Neural cell (in vitro differentiated cells): Measurements from ENCODE around the gene ETF1. TPM values are rescaled to one million over a fixed set of nuclear protein-coding genes. Genes with fewer than 3 reads are reported as not detected.

Source experiments
- H2AFZ ChIP-seq: fragments of 200-600, 300-800 bp; sonication (generic), shearing (Covaris generic); 2 replicates; pipeline ENCODE4 v1.6.0; 2014; ENCODE audit warnings: low read depth, mild to moderate bottlenecking, antibody characterized with exemption, low read length, moderate library complexity
- H3F3A ChIP-seq: fragments of 200-600 bp; shearing (Covaris generic); 2 replicates; pipeline ENCODE4 v1.6.1; 2016; ENCODE audit warnings: mild to moderate bottlenecking, moderate library complexity, mixed read lengths, antibody characterized with exemption, low read length; ENCODE audit not compliant: insufficient read depth, poor library complexity, severe bottlenecking
- H3K27ac ChIP-seq: fragments of 200-600, 300-800 bp; sonication (generic), shearing (Covaris generic); 2 replicates; pipeline ENCODE4 v1.5.1; 2014; ENCODE audit warnings: mild to moderate bottlenecking, low read length, moderate library complexity
- H3K27me3 ChIP-seq: fragments of 300-800, 200-600 bp; sonication (generic), shearing (Covaris generic); 2 replicates; pipeline ENCODE4 v1.6.0; 2014; ENCODE audit warnings: mild to moderate bottlenecking, low read depth, low read length, moderate library complexity; ENCODE audit not compliant: insufficient read depth
- H3K36me3 ChIP-seq: fragments of 300-800, 200-600 bp; sonication (generic), shearing (Covaris generic); 2 replicates; pipeline ENCODE4 v1.5.1; 2014; ENCODE audit warnings: mild to moderate bottlenecking, antibody characterized with exemption, low read length, moderate library complexity; ENCODE audit not compliant: insufficient read depth
- H3K4me2 ChIP-seq: fragments of 300-800, 200-600 bp; sonication (generic), shearing (Covaris generic); 2 replicates; pipeline ENCODE4 v1.6.0; 2014; ENCODE audit warnings: mild to moderate bottlenecking, low read length
- H3K4me3 ChIP-seq: fragments of 300-800, 200-600 bp; sonication (generic), shearing (Covaris generic); 2 replicates; pipeline ENCODE4 v1.5.1; 2014; ENCODE audit warnings: mild to moderate bottlenecking, low read length, moderate library complexity
- H3K79me2 ChIP-seq: fragments of 200-600 bp; shearing (Covaris generic); replicated peaks from 2 replicates; pipeline ENCODE4 v1.6.0; 2014; ENCODE audit warnings: mild to moderate bottlenecking, low read length, moderate library complexity; ENCODE audit not compliant: insufficient read depth
- H3K9ac ChIP-seq: fragments of 300-800, 200-600 bp; sonication (generic), shearing (Covaris generic); 2 replicates; pipeline ENCODE4 v1.6.1; 2016; ENCODE audit warnings: mild to moderate bottlenecking, low read length, mixed read lengths
- H3K9me2 ChIP-seq: fragments of 200-600 bp; shearing (Covaris generic); 2 replicates; pipeline ENCODE4 v1.6.1; 2016; ENCODE audit warnings: mild to moderate bottlenecking, low read length, mixed read lengths; ENCODE audit not compliant: insufficient read depth
- H3K9me3 ChIP-seq: fragments of 200-600, 300-800 bp; sonication (generic), shearing (Covaris generic); 2 replicates; pipeline ENCODE4 v1.6.1; 2016; ENCODE audit warnings: mild to moderate bottlenecking, mixed run types, low read length, moderate library complexity, mixed read lengths
- H4K20me1 ChIP-seq: fragments of 200-600 bp; shearing (Covaris generic); 2 replicates; pipeline ENCODE4 v1.6.1; 2016; ENCODE audit warnings: mild to moderate bottlenecking, mixed run types; ENCODE audit not compliant: insufficient read depth
- CTCF ChIP-seq: fragments of 450-650 bp; IDR thresholded peaks from 2 replicates; pipeline ENCODE4 v1.5.1; 2014; ENCODE audit warnings: antibody characterized with exemption, mild to moderate bottlenecking, moderate library complexity; ENCODE audit not compliant: poor library complexity, severe bottlenecking
- EP300 ChIP-seq: fragments of 450-650 bp; conservative IDR thresholded peaks from 2 replicates; pipeline ENCODE4 v1.6.1; 2014; ENCODE audit warnings: antibody characterized with exemption, mild to moderate bottlenecking, moderate library complexity; ENCODE audit not compliant: poor library complexity, severe bottlenecking
- EZH2 ChIP-seq: fragments of 200-600, 300-800 bp; shearing (Covaris generic), sonication (generic); IDR thresholded peaks from 2 replicates; pipeline ENCODE4 v1.6.1; 2014; ENCODE audit warnings: antibody characterized with exemption, low read length, borderline replicate concordance, mild to moderate bottlenecking; ENCODE audit not compliant: insufficient read depth, poor library complexity, severe bottlenecking
- MXI1 ChIP-seq: fragments of 450-650 bp; conservative IDR thresholded peaks from 2 replicates; pipeline ENCODE4 v1.6.1; 2014; ENCODE audit warnings: antibody characterized with exemption, mild to moderate bottlenecking; ENCODE audit not compliant: poor library complexity, severe bottlenecking
- POLR2AphosphoS5 ChIP-seq: IDR thresholded peaks from 2 replicates; pipeline ENCODE4 v1.6.1; 2012
- RAD21 ChIP-seq: fragments of 450-650 bp; conservative IDR thresholded peaks from 2 replicates; pipeline ENCODE4 v1.6.1; 2014; ENCODE audit warnings: antibody characterized with exemption, mild to moderate bottlenecking, moderate library complexity
- SMC3 ChIP-seq: fragments of 450-650 bp; conservative IDR thresholded peaks from 2 replicates; pipeline ENCODE4 v1.6.1; 2014; ENCODE audit warnings: antibody characterized with exemption, mild to moderate bottlenecking, moderate library complexity; ENCODE audit not compliant: poor library complexity
- TAF1 ChIP-seq: IDR thresholded peaks from 2 replicates; pipeline ENCODE4 v1.6.1; 2012; ENCODE audit warnings: low read depth
- polyA plus RNA-seq: library from polyadenylated mRNA; depleted of rRNA; stranded (reverse); fragments of >200 nt; gene quantifications from 2 replicates; pipeline ENCODE4 v1.2.3, GENCODE V29; 2014
- TF ChIP-seq, protein P1 (sequence below): IDR thresholded peaks from 2 replicates; pipeline ENCODE4 v1.6.1; 2012; ENCODE audit warnings: borderline replicate concordance

ETF1 gene
- polyA plus RNA-seq, 1 donor from 2014 or later = 62.1 TPM

DNA sequence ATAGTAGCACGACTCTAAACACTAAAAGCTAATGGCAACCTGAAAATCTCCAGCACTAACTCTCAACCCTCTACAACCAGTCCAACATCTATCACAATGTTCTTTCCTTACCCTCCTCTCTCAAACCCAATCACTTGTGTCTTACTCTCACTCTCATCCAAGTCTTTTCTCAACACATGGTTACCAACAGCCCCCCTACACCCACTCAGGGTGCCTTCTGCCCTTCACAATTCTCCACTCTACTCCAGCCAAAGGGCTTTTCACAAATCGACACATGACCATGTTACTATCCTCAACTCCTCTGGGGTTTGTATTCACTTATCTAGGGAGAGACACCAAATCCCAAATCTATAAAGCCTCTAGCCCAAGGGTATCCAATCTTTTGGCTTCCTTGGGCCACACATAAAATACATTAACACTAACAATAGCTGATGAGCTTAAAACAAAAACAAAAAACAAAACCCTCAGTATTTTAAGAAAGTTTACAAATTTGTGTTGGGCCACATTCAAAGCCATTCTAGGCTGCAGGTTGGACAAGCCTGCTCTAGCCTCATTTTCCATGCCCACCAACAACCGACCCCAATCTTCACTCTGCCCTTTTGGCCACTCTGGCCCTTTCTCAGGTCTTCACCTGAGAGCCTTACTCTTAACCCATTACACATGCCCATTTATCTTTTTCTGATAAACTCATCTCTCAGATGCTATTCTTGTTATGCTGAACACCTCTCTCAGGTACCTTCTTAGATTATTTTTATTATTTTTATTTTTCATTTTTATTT is 20.5 kb upstream of the ETF1 start:
- no peaks in the 10 kb centered on the region for H3K9me2 ChIP-seq
- no peak overlapping the region for H2AFZ ChIP-seq
- peaks cover 7% of the 10 kb centered on the region for H3K79me2 ChIP-seq
- H3K4me2 ChIP-seq = no peak overlapping the region
- TF ChIP-seq CTCF (no peak), EP300 (no peak), SMC3 (no peak), TAF1 (no peak), POLR2AphosphoS5 (no peak), RAD21 (no peak), EZH2 (no peak), MXI1 (no peak)
- TF ChIP-seq, protein P1, sequence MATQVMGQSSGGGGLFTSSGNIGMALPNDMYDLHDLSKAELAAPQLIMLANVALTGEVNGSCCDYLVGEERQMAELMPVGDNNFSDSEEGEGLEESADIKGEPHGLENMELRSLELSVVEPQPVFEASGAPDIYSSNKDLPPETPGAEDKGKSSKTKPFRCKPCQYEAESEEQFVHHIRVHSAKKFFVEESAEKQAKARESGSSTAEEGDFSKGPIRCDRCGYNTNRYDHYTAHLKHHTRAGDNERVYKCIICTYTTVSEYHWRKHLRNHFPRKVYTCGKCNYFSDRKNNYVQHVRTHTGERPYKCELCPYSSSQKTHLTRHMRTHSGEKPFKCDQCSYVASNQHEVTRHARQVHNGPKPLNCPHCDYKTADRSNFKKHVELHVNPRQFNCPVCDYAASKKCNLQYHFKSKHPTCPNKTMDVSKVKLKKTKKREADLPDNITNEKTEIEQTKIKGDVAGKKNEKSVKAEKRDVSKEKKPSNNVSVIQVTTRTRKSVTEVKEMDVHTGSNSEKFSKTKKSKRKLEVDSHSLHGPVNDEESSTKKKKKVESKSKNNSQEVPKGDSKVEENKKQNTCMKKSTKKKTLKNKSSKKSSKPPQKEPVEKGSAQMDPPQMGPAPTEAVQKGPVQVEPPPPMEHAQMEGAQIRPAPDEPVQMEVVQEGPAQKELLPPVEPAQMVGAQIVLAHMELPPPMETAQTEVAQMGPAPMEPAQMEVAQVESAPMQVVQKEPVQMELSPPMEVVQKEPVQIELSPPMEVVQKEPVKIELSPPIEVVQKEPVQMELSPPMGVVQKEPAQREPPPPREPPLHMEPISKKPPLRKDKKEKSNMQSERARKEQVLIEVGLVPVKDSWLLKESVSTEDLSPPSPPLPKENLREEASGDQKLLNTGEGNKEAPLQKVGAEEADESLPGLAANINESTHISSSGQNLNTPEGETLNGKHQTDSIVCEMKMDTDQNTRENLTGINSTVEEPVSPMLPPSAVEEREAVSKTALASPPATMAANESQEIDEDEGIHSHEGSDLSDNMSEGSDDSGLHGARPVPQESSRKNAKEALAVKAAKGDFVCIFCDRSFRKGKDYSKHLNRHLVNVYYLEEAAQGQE = no peak
- H4K20me1 ChIP-seq = no peaks in the 10 kb centered on the region
- peaks cover 4% of the 10 kb centered on the region for H3K36me3 ChIP-seq
- H3K27me3 ChIP-seq = no peaks in the 10 kb centered on the region
- H3K27ac ChIP-seq = no peak overlapping the region
- H3K9ac ChIP-seq = no peak overlapping the region
- no peak overlapping the region for H3K4me3 ChIP-seq
- no peaks in the 10 kb centered on the region for H3K9me3 ChIP-seq
- no peaks in the 10 kb centered on the region for H3F3A ChIP-seq

- H2AFZ ChIP-seq = no peak overlapping the region
- H3K27ac ChIP-seq = no peak overlapping the region
- no peak overlapping the region for H3K4me2 ChIP-seq
- no peaks in the 10 kb centered on the region for H3K9me3 ChIP-seq
- no peaks in the 10 kb centered on the region for H3F3A ChIP-seq
- H4K20me1 ChIP-seq = peaks cover 2% of the 10 kb centered on the region
- no peaks in the 10 kb centered on the region for H3K27me3 ChIP-seq
- peaks cover 7% of the 10 kb centered on the region for H3K79me2 ChIP-seq
- no peak for TF ChIP-seq POLR2AphosphoS5
- no peak for TF ChIP-seq TAF1
- peaks cover 14% of the 10 kb centered on the region for H3K36me3 ChIP-seq
- H3K4me3 ChIP-seq = no peak overlapping the region
- H3K9ac ChIP-seq = no peak overlapping the region
- no peaks in the 10 kb centered on the region for H3K9me2 ChIP-seq
Measured at GRCh38 chr5:138560971-138561370, 17.9 kb upstream of the ETF1 start.
